ENCODE data around the gene FAM222B. TPM values are rescaled to one million over a fixed set of nuclear protein-coding genes. Genes with fewer than 3 reads are reported as not detected.
A peak's percentile ranks its signal among the peaks of the same experiment; 100 is the strongest.

Gene FAM222B
- total and polyA plus RNA-seq, 11 donors, result 9.2 to 33.2 (median 16.7) TPM

DNA sequence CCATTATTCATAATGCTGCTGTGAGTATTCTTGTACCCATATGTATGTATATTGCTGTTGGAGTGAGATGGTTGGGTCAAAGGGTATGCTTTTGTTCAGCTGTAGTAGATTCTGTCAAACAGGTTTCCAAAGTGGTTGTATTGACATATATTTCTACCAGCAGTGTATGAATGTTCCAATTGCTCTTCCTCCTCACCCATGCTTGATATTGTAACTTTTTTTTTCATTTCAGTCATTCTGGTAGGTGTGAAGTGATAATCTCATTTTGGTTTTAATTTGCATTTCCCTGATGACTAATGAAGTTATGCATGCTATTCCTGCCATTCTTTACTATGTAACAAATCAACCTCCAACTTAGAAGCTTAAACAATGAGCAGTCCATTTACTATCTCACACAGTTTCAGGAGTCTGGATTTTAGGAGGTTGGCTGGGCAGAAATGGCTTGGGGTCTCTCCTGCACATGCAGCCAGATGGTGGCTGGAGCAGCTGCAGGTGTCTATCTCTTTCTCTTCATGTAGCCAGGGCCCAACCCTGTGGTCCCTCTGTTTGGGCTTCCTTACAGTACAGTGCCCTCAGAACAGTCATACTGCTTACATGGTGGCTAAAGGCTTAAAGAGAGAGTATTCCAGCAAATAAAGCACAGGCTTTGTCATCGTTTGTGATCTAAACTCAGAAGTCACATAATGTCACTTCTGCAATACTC lies 33.4 kb upstream of the FAM222B start:
- ATAC-seq (no peak), DNase-seq (no peak)
- no peaks in the 10 kb centered on the region for H3K27me3 ChIP-seq
- no peak for TF ChIP-seq POLR2A (IDR thresholded peaks at IDR 0.05)
- TF ChIP-seq, protein P1, sequence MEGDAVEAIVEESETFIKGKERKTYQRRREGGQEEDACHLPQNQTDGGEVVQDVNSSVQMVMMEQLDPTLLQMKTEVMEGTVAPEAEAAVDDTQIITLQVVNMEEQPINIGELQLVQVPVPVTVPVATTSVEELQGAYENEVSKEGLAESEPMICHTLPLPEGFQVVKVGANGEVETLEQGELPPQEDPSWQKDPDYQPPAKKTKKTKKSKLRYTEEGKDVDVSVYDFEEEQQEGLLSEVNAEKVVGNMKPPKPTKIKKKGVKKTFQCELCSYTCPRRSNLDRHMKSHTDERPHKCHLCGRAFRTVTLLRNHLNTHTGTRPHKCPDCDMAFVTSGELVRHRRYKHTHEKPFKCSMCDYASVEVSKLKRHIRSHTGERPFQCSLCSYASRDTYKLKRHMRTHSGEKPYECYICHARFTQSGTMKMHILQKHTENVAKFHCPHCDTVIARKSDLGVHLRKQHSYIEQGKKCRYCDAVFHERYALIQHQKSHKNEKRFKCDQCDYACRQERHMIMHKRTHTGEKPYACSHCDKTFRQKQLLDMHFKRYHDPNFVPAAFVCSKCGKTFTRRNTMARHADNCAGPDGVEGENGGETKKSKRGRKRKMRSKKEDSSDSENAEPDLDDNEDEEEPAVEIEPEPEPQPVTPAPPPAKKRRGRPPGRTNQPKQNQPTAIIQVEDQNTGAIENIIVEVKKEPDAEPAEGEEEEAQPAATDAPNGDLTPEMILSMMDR (IDR thresholded peaks at IDR 0.05), result no peak
- no peaks in the 10 kb centered on the region for H3K4me1 ChIP-seq
- no peak overlapping the region for H3K27ac ChIP-seq
- H3K36me3 ChIP-seq, result peaks cover 0 to 32% (median 24%) of the 10 kb centered on the region in 9 donors
- no peaks in the 10 kb centered on the region for H3K9me3 ChIP-seq
- intact Hi-C loops (cut with DNase I), result no loop called here
- H3K4me3 ChIP-seq, result no peak overlapping the region
- WGBS, 4 donors, result 57 to 62% (median 60%) methylated on average over 1 of the region's 1 CpG

DNA sequence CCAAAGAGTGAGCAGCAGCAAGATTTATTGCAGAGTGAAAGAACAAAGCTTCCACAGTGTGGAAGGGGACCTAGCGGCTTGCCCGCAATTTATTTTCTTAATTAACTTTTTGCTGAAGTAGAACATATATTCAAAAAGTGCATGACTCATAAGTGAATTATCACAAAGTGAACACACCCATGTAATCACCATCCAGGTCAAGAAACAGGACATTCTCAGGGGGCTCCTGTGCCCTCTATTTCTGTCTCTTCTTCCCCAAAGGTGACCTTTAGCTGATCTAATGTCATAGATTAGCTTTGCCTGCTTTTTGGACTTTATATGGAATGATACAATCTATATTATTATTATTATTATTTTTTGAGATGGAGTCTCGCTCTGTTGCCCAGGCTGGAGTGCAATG lies 32.2 kb upstream of the FAM222B start:
- H3K27ac ChIP-seq, result no peak overlapping the region
- no peak for TF ChIP-seq POLR2A (IDR thresholded peaks at IDR 0.05)
- TF ChIP-seq, protein P1 (IDR thresholded peaks at IDR 0.05), result no peak

DNA sequence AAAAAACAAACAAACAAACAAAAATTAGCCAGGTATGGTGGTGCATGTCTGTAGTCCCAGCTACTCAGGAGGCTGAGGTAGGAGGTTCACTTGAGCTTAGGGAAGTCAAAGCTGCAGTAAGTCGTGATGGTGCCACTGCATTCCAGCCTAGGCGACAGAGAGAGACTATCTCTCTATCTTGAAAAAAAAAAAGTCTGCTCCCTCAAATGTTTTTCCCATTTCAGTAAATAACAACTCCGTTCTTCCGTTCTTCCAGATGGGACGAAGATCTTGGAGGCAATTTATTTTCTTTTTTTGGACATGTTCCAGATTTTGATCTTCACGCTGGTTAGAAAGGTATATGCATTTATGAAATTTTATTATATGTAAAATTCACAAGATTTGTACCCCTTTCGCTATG lies 31.2 kb upstream of the FAM222B start:
- no peaks in the 10 kb centered on the region for H3K4me1 ChIP-seq
- 91 to 93% (median 92%) methylated on average over 7 of the region's 7 CpGs for WGBS, 4 donors
- no peaks in the 10 kb centered on the region for H3K9me3 ChIP-seq
- ATAC-seq (no peak), DNase-seq (no peak)
- H3K4me3 ChIP-seq, result no peak overlapping the region
- H3K27ac ChIP-seq, result no peak overlapping the region
- H3K27me3 ChIP-seq, result no peaks in the 10 kb centered on the region
- peaks cover 0 to 10% (median 3%) of the 10 kb centered on the region in 9 donors for H3K36me3 ChIP-seq
- intact Hi-C loops (cut with DNase I), result loop anchor here in 1 of 10 donors (2.0 kb wide), 1 partner anchor 67 kb away; no protein-coding TSS in a partner anchor
- TF ChIP-seq, protein P1 (IDR thresholded peaks at IDR 0.05), result no peak
- TF ChIP-seq POLR2A (IDR thresholded peaks at IDR 0.05), result no peak

More for the DNA sequence above, 32.2 kb upstream of the FAM222B start:
- H3K4me1 ChIP-seq, result no peaks in the 10 kb centered on the region
- H3K4me3 ChIP-seq, result no peak overlapping the region
- peaks cover 0 to 19% (median 12%) of the 10 kb centered on the region in 9 donors for H3K36me3 ChIP-seq
- WGBS, 4 donors, result 90 to 95% (median 91%) methylated on average over 3 of the region's 3 CpGs
- intact Hi-C loops (cut with DNase I), result no loop called here
- no peak for DNase-seq
- ATAC-seq, result no peak
- H3K27me3 ChIP-seq, result no peaks in the 10 kb centered on the region
- H3K9me3 ChIP-seq, result no peaks in the 10 kb centered on the region

DNA sequence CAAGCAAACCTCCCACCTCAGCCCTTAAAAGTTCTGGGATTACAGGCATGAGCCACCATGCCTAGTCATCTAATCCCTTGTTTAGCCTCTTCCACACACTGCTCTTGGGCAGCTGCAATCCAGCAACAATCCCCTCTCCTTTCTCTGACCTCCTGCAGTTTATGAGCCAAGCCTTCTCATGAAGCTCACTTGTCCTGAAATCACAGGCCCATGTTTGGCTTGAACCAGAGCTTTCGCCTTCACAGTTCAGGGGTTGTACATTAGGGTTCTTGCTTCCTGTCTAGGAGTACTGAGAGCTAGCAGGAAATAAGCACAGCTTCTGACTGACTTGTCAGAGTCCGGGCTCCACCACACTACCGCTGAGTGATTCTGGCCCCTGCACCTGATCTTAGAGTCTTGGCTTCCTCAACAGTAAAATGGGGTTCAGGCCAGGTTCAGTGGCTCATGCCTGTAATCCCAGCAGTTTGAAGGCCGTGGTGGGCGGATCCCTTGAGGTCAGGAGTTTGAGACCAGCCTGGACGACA lies 28.5 kb upstream of the FAM222B start:
- TF ChIP-seq POLR2A (IDR thresholded peaks at IDR 0.05), result no peak
- TF ChIP-seq, protein P1 (IDR thresholded peaks at IDR 0.05), result no peak
- ATAC-seq, result no peak
- H3K9me3 ChIP-seq, result no peaks in the 10 kb centered on the region
- WGBS, 4 donors, result 75 to 88% (median 81%) methylated on average over 5 to 6 of the region's 6 CpGs
- no peaks in the 10 kb centered on the region for H3K36me3 ChIP-seq
- H3K27ac ChIP-seq, result peak overlapping the region in 1 of 12 donors; percentile 40
- no peaks in the 10 kb centered on the region for H3K4me1 ChIP-seq
- DNase-seq, result peak in 1 of 5 donors; percentile 25
- intact Hi-C loops (cut with DNase I), result no loop called here
- H3K4me3 ChIP-seq, result no peak overlapping the region
- H3K27me3 ChIP-seq, result no peaks in the 10 kb centered on the region

All from heart left ventricle (tissue), 16 donors.